Psoas muscle (tissue), 8 donors: ENCODE measurements around the gene KHK. TPM values are rescaled to one million over a fixed set of nuclear protein-coding genes. Genes with fewer than 3 reads are reported as not detected.

Experiments used
- ATAC-seq, 4 donors: fragments of 200-7000 bp; cut with Tn5 transposase; one replicate each; pipeline ENCODE4 v1.9.1; 2020; ENCODE audit warnings: moderate library complexity in 3 of 4, mild to moderate bottlenecking in 2 of 4
- DNase-seq, 2 donors: peaks; one replicate each; pipeline ENCODE4 v3.0.0-alpha.2; 2020
- H3K27ac ChIP-seq: fragments of 200-600 bp; one replicate; pipeline ENCODE4 v1.8.0; 2022
- H3K27me3 ChIP-seq, 3 donors: fragments of 200-600 bp in 1 of 3; one replicate each; pipeline versions ENCODE4 v1.6.1 to v1.8.0; 2013 to 2022; ENCODE audit warnings: low read length in 2 of 3, mild to moderate bottlenecking in 2 of 3, moderate library complexity in 1 of 3; ENCODE audit not compliant: insufficient read depth in 3 of 3
- H3K36me3 ChIP-seq, 2 donors: fragments of 200-600 bp in 1 of 2; one replicate each; pipeline versions ENCODE4 v1.6.1 to v1.8.0; 2013 to 2022; ENCODE audit warnings: low read depth in 1 of 2, mild to moderate bottlenecking in 1 of 2, moderate library complexity in 1 of 2; ENCODE audit not compliant: insufficient read depth in 1 of 2
- H3K4me1 ChIP-seq: fragments of 200-600 bp; one replicate; pipeline ENCODE4 v1.8.0; 2022
- H3K4me3 ChIP-seq: fragments of 200-600 bp; one replicate; pipeline ENCODE4 v1.8.0; 2022; ENCODE audit warnings: mild to moderate bottlenecking
- H3K9me3 ChIP-seq: fragments of 200-600 bp; one replicate; pipeline ENCODE4 v1.8.0; 2022
- CTCF ChIP-seq: fragments of 200-600 bp; IDR thresholded peaks from one replicate; pipeline ENCODE4 v1.8.0; 2022; ENCODE audit warnings: antibody characterized with exemption
- WGBS, 3 donors: extraction: QIAGEN DNeasy Blood & Tissue Kit; methylation state at CpG; one replicate each; pipeline versions ENCODE4 v1.1.6 to v1.1.7; 2013; 5-methylcytosine and 5-hydroxymethylcytosine counted together
- intact Hi-C, 2 donors: fragments of 100-400 bp; cut with DNase I; formaldehyde crosslinking; loops; one replicate each; pipeline versions ENCODE4 v1.11.0 to v1.14.2; 2022
- polyA plus RNA-seq, 3 donors: library from polyadenylated mRNA; stranded (reverse); fragments of 200-250 nt; gene quantifications; one replicate each; pipeline ENCODE4 v1.2.3, GENCODE V29; 2013
- total RNA-seq, 4 donors: library from RNA; stranded (reverse); fragmentation: NEBNext Ultra II Directional in 2 of 4; extraction: Animal tissue kit (Norgen Biotek cat#: 25700) in 2 of 4; gene quantifications; one replicate each; pipeline versions ENCODE4 v1.2.1 to v1.2.4, GENCODE V29; 2021 to 2023
- donor health status: healthy with polysubstance abuse.
- donor health status: DM: no; HTN: no; CAD: no; lungs with moderate emphysema.
- donor health status: Bipolar disorder and iron deficiency.
- donor health status: healthy.
- donor health status: DM: yes; HTN: yes; CAD: no.
- donor health status: DM: no; HTN: no; CAD: no.
- donor health status: DM: no; HTN: no; CAD: no.
- donor health status: DM: yes; HTN: yes; CAD: no.

Gene KHK
- total and polyA plus RNA-seq, 7 donors: 1.5 to 5.8 (median 2.5) TPM

DNA sequence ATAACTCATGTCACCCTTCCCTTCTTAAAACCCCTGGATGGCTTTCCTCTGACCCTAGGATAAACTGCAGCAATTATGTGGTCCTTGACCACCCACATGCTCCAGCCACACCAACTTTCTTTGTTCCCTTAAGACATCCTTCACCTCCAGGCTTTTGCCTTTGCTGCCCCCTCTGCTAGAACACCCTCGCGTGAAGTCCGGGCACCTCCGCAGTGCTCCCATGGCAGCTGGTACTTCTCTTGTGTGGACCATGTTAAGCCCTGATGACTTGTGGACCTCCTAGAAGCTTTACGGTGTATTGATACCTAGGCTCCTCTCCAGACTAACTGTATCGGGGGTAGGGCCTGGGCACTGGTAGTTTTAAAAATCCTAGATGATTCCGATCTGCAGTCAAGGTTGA is 36.2 kb downstream of the KHK start:
- peaks cover 12% of the 10 kb centered on the region for H3K4me1 ChIP-seq
- H3K36me3 ChIP-seq: no peaks in the 10 kb centered on the region
- H3K4me3 ChIP-seq: peak overlapping the region; percentile 74
- H3K27me3 ChIP-seq: peaks cover 0 to 9% (median 0%) of the 10 kb centered on the region in 3 donors
- intact Hi-C loops: no loop called here
- ATAC-seq: no peak
- H3K9me3 ChIP-seq: no peaks in the 10 kb centered on the region
- H3K27ac ChIP-seq: peak overlapping the region; percentile 80
- DNase-seq: no peak
- TF ChIP-seq CTCF: no peak
- WGBS, 3 donors: 88 to 89% (median 89%) methylated on average over 7 of the region's 7 CpGs

DNA sequence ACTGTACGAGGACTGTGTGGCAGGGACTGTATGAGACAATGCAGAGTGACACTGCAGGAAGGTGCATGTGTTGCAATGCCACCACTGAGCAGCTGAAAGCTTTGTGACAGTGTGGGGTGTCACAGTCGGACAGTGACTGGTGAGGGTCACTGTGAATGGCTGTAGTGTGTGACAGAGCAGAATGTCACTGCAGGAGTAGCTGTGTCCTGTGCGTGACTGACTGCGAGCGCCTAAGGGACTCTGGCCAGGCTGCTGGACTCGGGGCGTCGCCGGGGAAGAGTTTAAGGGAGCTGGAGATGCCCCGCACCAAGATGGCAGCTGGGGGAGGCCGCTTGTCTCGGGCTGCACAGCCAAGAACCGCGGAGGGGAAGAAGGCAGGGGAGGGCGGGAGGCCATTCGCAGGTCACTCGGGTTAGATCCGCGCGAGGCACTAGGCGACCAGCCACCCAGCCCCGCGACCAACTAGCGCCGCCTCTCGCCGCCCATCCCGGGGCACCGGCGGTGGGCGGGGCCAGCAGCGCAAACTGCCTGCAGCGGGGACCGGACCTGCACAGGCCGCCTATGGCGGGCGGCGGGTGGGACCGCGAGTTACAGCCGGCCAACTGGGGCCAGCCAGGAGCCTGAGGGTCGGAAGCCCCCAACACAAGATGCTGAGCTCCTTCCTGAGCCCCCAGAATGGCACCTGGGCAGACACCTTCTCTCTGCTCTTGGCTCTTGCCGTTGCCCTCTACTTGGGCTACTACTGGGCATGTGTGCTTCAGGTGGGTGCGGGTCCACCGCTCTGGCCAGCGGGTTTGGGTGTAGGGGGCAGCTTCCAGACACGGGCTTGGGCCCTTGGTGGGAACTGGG is 37.0 kb downstream of the KHK start, which contains the start of gene ABHD1:
Gene ABHD1, plus strand, starts transcription at position 514 of the 849 bp plus-strand sequence. Its CDS starts 134 bp downstream, at position 648.
- Histone ChIP-seq H3K4me3 (peak within 1 kb of the TSS; percentile 74), H3K9me3 (no peaks in the 10 kb centered on the region), H3K4me1 (peaks cover 12% of the 10 kb centered on the region), H3K27ac (peak within 1 kb of the TSS; percentile 80), H3K36me3 (no peaks in the 10 kb centered on the region), H3K27me3 (peaks cover 0 to 7% (median 0%) of the 10 kb centered on the region in 3 donors)
- ATAC-seq: peak; percentile 74 to 78 (median 75)
- intact Hi-C loops: no loop called here
- TF ChIP-seq CTCF: no peak
- 2 to 9% (median 6%) methylated on average over 32 to 47 of the region's 47 CpGs for WGBS, 3 donors
- peak; percentile 74 to 85 for DNase-seq

DNA sequence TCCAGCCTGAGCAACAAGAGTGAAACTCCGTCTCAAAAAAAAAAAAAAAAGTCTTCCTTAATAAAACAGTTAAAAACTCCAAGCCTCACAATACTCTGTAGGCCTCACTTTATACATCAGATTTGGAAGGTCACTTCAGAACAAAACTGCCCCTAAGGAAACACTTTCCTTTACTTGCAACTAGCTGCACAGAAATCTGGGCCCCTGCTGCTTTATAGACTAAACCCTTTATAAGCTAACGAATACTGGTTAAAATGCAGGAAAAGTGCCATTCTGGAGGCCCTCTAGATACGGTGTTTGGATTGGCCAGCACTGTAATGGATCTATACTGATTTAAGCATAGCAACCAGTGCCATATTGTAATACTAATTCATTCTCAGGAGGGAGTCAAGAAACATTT is 38.5 kb downstream of the KHK start:
- 77 to 89% (median 78%) methylated on average over 3 of the region's 3 CpGs for WGBS, 3 donors
- intact Hi-C loops: no loop called here
- Histone ChIP-seq H3K27ac (peak overlapping the region; percentile 80), H3K9me3 (no peaks in the 10 kb centered on the region), H3K27me3 (no peaks in the 10 kb centered on the region), H3K4me1 (peaks cover 12% of the 10 kb centered on the region), H3K4me3 (no peak overlapping the region), H3K36me3 (peaks cover 0 to 7% of the 10 kb centered on the region in 2 donors)
- ATAC-seq: no peak
- TF ChIP-seq CTCF: no peak
- DNase-seq: no peak

GRCh38 chr2:27126252-27126710 is 39.7 kb downstream of the KHK start:
- Histone ChIP-seq H3K36me3 (peaks cover 0 to 19% of the 10 kb centered on the region in 2 donors), H3K27ac (peak overlapping the region; percentile 80), H3K4me1 (peaks cover 12% of the 10 kb centered on the region), H3K4me3 (no peak overlapping the region), H3K27me3 (no peaks in the 10 kb centered on the region), H3K9me3 (no peaks in the 10 kb centered on the region)
- WGBS, 3 donors: 18 to 27% (median 21%) methylated on average over 5 of the region's 5 CpGs
- ATAC-seq: peak; percentile 80 to 87 (median 84)
- DNase-seq: peak; percentile 25 to 64
- no peak for TF ChIP-seq CTCF
- intact Hi-C loops: no loop called here
